ENCODE data around the gene CRB3. TPM values are rescaled to one million over a fixed set of nuclear protein-coding genes. Genes with fewer than 3 reads are reported as not detected.
A peak's percentile ranks its signal among the peaks of the same experiment; 100 is the strongest.

CRB3 gene
- total and polyA plus RNA-seq, 9 of the 15 experiments (the other 6 are each of a cell fraction or from before 2014, with no cell fraction given), result 0.49 TPM; not detected in 8

- TF ChIP-seq DEAF1 (CRISPR knock-in tag; IDR thresholded peaks at IDR 0.05), result no peak
- TF ChIP-seq NFATC3 (IDR thresholded peaks at IDR 0.05), result no peak
- TF ChIP-seq CBFA2T3 (IDR thresholded peaks at IDR 0.05), result no peak
- TF ChIP-seq TBP (optimal IDR thresholded peaks at IDR 0.05; ENCODE audit: low read depth, low read length), result peak; percentile 25
- peak; percentile 85 for TF ChIP-seq ETV1 (tag; conservative IDR thresholded peaks at IDR 0.05; ENCODE audit: low read depth)
- TF ChIP-seq L3MBTL2 (IDR thresholded peaks at IDR 0.05), result peak; percentile 100
- TF ChIP-seq ZBTB43 (CRISPR knock-in tag; IDR thresholded peaks at IDR 0.05), result no peak
- TF ChIP-seq RCOR1 (IDR thresholded peaks at IDR 0.05; ENCODE audit: borderline replicate concordance in 1 of 2, low read depth in 2 of 2, low read length in 2 of 2), result peak in 1 of 2 experiments; percentile 78; a peak in 2 of 4 replicates
- TF ChIP-seq ASH1L (IDR thresholded peaks at IDR 0.05; ENCODE audit: borderline replicate concordance, low read depth, partially characterized antibody), result peak; percentile 99
- no peak for TF ChIP-seq YBX1 (IDR thresholded peaks at IDR 0.05)
- peak; percentile 93 for TF ChIP-seq TFE3 (CRISPR knock-in tag; IDR thresholded peaks at IDR 0.05)
Observed at GRCh38 chr19:6424939-6425731, 38.9 kb upstream of the CRB3 start (continued).

Measured in K562 (cell line).